ENCODE results near the gene L2HGDH. TPM values are rescaled to one million over a fixed set of nuclear protein-coding genes. Genes with fewer than 3 reads are reported as not detected.
"Not testable (repeated sequence)": the region's sequence is repeated elsewhere in the genome, so short reads cannot be mapped to it uniquely, and the experiment has no call there.

Gene L2HGDH
- total RNA-seq, 1 donor from 2014 or later, result 14.2 TPM

- intact Hi-C loops (cut with micrococcal nuclease), result no loop called here
- Mint-ChIP-seq H3K4me1 (ENCODE audit: low read depth) (peaks cover 10% of the 10 kb centered on the region), H3K9me3 (no peaks in the 10 kb centered on the region), H3K4me3 (ENCODE audit: low read depth) (no peak overlapping the region), H3K36me3 (ENCODE audit: low read depth) (peaks cover 14% of the 10 kb centered on the region), H3K27me3 (ENCODE audit: low read depth) (no peaks in the 10 kb centered on the region), H3K27ac (no peak overlapping the region)
- DNase-seq (ENCODE audit: low spot score), result no peak
Observed at GRCh38 chr14:50335389-50335788, 23.4 kb upstream of the L2HGDH start.

- no peak overlapping the region for H3K4me3 Mint-ChIP-seq (ENCODE audit: low read depth)
- no peaks in the 10 kb centered on the region for H3K27me3 Mint-ChIP-seq (ENCODE audit: low read depth)
- no peaks in the 10 kb centered on the region for H3K9me3 Mint-ChIP-seq
- intact Hi-C loops (cut with micrococcal nuclease), result no loop called here
- no peak for DNase-seq (ENCODE audit: low spot score)
- H3K4me1 Mint-ChIP-seq (ENCODE audit: low read depth), result peaks cover 10% of the 10 kb centered on the region
- H3K27ac Mint-ChIP-seq, result no peak overlapping the region
- H3K36me3 Mint-ChIP-seq (ENCODE audit: low read depth), result peaks cover 18% of the 10 kb centered on the region
Observed at GRCh38 chr14:50334211-50334610, 22.2 kb upstream of the L2HGDH start.

DNA sequence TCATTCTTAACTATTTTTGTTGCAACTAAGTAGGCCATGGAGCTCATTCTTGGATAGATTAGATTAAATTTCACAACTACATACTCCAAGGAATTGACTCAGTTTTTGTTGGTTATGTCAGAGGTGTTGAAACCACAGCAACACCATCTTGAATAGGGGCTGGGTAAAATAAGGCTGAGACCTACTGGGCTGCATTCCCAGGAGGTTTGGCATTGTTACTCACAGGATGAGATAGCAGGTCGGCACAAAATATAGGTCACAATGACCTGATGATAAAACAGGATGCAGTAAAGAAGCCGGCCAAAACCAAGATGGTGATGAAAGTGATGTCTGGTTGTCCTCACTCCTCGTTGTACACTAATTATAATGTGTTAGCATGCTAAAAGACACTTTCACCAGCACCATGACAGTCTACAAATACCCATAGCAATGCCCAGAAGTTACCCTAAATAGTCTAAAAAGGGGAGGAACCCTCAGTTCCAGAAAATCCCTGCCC, 21.0 kb upstream of the L2HGDH start:
- no peak overlapping the region for H3K4me3 Mint-ChIP-seq (ENCODE audit: low read depth)
- DNase-seq (ENCODE audit: low spot score), result no peak
- no peaks in the 10 kb centered on the region for H3K27me3 Mint-ChIP-seq (ENCODE audit: low read depth)
- H3K27ac Mint-ChIP-seq, result no peak overlapping the region
- intact Hi-C loops (cut with micrococcal nuclease), result no loop called here
- no peaks in the 10 kb centered on the region for H3K9me3 Mint-ChIP-seq
- peaks cover 23% of the 10 kb centered on the region for H3K36me3 Mint-ChIP-seq (ENCODE audit: low read depth)
- peaks cover 10% of the 10 kb centered on the region for H3K4me1 Mint-ChIP-seq (ENCODE audit: low read depth)

- no peak overlapping the region for H3K4me3 Mint-ChIP-seq (ENCODE audit: low read depth)
- intact Hi-C loops (cut with micrococcal nuclease), result no loop called here
Observed at GRCh38 chr14:50331596-50331995, 19.6 kb upstream of the L2HGDH start.

GRCh38 chr14:50321009-50321660, 9.1 kb upstream of the L2HGDH start:
- Mint-ChIP-seq H3K4me1 (ENCODE audit: low read depth) (peaks cover 21% of the 10 kb centered on the region), H3K36me3 (ENCODE audit: low read depth) (peaks cover 28% of the 10 kb centered on the region), H3K9me3 (peaks cover 2% of the 10 kb centered on the region), H3K4me3 (ENCODE audit: low read depth) (no peak overlapping the region), H3K27ac (no peak overlapping the region), H3K27me3 (ENCODE audit: low read depth) (no peaks in the 10 kb centered on the region)
- peak; percentile 67 for DNase-seq (ENCODE audit: low spot score)
- intact Hi-C loops (cut with micrococcal nuclease), result loop anchor here (1.0 to 5.0 kb wide), 10 partner anchors 9 to 456 kb away; partner anchors contain the start of genes ARF6, CDKL1, DMAC2L and L2HGDH

More at GRCh38 chr14:50331596-50331995, 19.6 kb upstream of the L2HGDH start:
- Mint-ChIP-seq H3K9me3 (no peaks in the 10 kb centered on the region), H3K4me1 (ENCODE audit: low read depth) (peaks cover 10% of the 10 kb centered on the region), H3K36me3 (ENCODE audit: low read depth) (peaks cover 27% of the 10 kb centered on the region), H3K27me3 (ENCODE audit: low read depth) (no peaks in the 10 kb centered on the region), H3K27ac (no peak overlapping the region)
- no peak for DNase-seq (ENCODE audit: low spot score)

GRCh38 chr14:50320283-50320682, 8.3 kb upstream of the L2HGDH start:
- Mint-ChIP-seq H3K4me3 (ENCODE audit: low read depth) (no peak overlapping the region), H3K36me3 (ENCODE audit: low read depth) (peaks cover 29% of the 10 kb centered on the region), H3K27ac (no peak overlapping the region), H3K27me3 (ENCODE audit: low read depth) (no peaks in the 10 kb centered on the region), H3K4me1 (ENCODE audit: low read depth) (peaks cover 22% of the 10 kb centered on the region), H3K9me3 (peaks cover 4% of the 10 kb centered on the region)
- intact Hi-C loops (cut with micrococcal nuclease), result loop anchor here (2.0 to 5.0 kb wide), 4 partner anchors 77 to 457 kb away; partner anchors contain the start of genes ARF6 and CDKL1
- no peak for DNase-seq (ENCODE audit: low spot score)

- intact Hi-C loops (cut with micrococcal nuclease), result loop anchor here (2.0 to 10.0 kb wide), 5 partner anchors 77 to 458 kb away; partner anchors contain the start of genes ARF6, CDKL1 and VCPKMT
- peaks cover 22% of the 10 kb centered on the region for H3K4me1 Mint-ChIP-seq (ENCODE audit: low read depth)
- no peaks in the 10 kb centered on the region for H3K27me3 Mint-ChIP-seq (ENCODE audit: low read depth)
- H3K36me3 Mint-ChIP-seq (ENCODE audit: low read depth), result peaks cover 26% of the 10 kb centered on the region
- no peak overlapping the region for H3K4me3 Mint-ChIP-seq (ENCODE audit: low read depth)
- peaks cover 4% of the 10 kb centered on the region for H3K9me3 Mint-ChIP-seq
- H3K27ac Mint-ChIP-seq, result no peak overlapping the region
- DNase-seq (ENCODE audit: low spot score), result no peak
Observed at GRCh38 chr14:50319721-50320120, 7.7 kb upstream of the L2HGDH start.

DNA sequence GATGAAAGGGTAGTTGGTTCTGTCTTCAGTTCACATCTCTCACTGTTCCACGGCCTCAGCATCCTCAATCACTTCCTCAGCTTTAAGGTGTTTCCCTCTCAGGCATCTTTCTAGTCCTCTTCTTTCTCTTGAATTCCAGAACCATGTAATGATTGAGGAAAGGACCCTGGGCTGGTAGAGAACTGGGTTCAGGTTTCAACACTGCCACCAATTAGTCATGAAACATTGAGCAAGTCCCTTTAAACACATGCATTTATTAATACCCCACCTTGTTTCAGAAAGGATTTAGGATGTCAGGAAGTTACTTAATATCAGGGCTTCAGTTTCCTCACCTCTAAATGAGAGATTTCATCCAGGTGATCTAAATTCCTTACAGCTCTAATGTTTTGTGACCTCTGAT, 7.3 kb upstream of the L2HGDH start:
- Mint-ChIP-seq H3K4me1 (ENCODE audit: low read depth) (peaks cover 23% of the 10 kb centered on the region), H3K4me3 (ENCODE audit: low read depth) (no peak overlapping the region), H3K27me3 (ENCODE audit: low read depth) (no peaks in the 10 kb centered on the region), H3K27ac (no peak overlapping the region), H3K9me3 (peaks cover 5% of the 10 kb centered on the region), H3K36me3 (ENCODE audit: low read depth) (peaks cover 29% of the 10 kb centered on the region)
- intact Hi-C loops (cut with micrococcal nuclease), result loop anchor here (10.0 kb wide), 1 partner anchor 204 kb away; the partner anchor contains the start of gene VCPKMT
- no peak for DNase-seq (ENCODE audit: low spot score)

DNA sequence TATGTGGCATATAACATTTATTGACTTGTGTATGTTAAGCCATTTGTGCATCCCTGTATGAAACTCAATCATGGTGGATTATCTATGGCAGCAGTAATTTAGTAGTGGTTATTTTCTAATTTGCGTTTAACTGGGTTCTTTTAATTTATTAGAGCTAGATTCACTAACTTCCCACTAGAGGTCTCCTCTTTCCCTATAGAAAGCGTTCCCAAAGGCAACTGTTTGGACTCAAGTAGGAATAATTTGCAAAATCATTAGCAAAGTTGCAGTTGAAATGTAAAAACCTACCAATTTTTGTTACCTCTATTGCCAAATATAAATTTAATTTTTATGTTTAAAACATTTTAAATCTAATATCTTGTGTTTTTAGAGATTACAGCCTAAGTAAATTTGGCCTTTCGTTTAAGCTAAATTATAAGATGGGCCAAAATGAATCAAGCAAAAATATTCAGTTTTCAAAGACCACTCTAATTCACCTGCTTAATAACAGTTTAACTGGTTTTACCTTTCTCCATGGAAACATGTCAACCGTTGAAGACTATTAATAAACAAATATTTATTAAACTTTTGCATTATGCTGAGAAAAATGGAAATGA, 6.1 kb upstream of the L2HGDH start:
- no peak for DNase-seq (ENCODE audit: low spot score)
- Mint-ChIP-seq H3K4me1 (ENCODE audit: low read depth) (peaks cover 33% of the 10 kb centered on the region), H3K9me3 (peaks cover 14% of the 10 kb centered on the region), H3K4me3 (ENCODE audit: low read depth) (no peak overlapping the region), H3K36me3 (ENCODE audit: low read depth) (peaks cover 33% of the 10 kb centered on the region), H3K27ac (no peak overlapping the region), H3K27me3 (ENCODE audit: low read depth) (no peaks in the 10 kb centered on the region)
- intact Hi-C loops (cut with micrococcal nuclease), result loop anchor here (10.0 kb wide), 1 partner anchor 203 kb away; the partner anchor contains the start of gene VCPKMT

GRCh38 chr14:50314098-50314497, 2.1 kb upstream of the L2HGDH start:
- H3K27me3 Mint-ChIP-seq (ENCODE audit: low read depth); DNase-seq (ENCODE audit: low spot score); H3K4me3 Mint-ChIP-seq (ENCODE audit: low read depth); H3K27ac Mint-ChIP-seq: not testable (repeated sequence)
- Mint-ChIP-seq H3K36me3 (ENCODE audit: low read depth) (peaks cover 30% of the 10 kb centered on the region), H3K9me3 (peaks cover 14% of the 10 kb centered on the region), H3K4me1 (ENCODE audit: low read depth) (peaks cover 42% of the 10 kb centered on the region)
- intact Hi-C loops (cut with micrococcal nuclease), result loop anchor here (5.0 to 10.0 kb wide), 4 partner anchors 199 to 682 kb away; partner anchors contain the start of genes KLHDC1 and VCPKMT

- peaks cover 14% of the 10 kb centered on the region for H3K9me3 Mint-ChIP-seq
- H3K36me3 Mint-ChIP-seq (ENCODE audit: low read depth), result peaks cover 33% of the 10 kb centered on the region
- peak overlapping the region; percentile 91 for H3K4me3 Mint-ChIP-seq (ENCODE audit: low read depth)
- peaks cover 47% of the 10 kb centered on the region for H3K4me1 Mint-ChIP-seq (ENCODE audit: low read depth)
- H3K27me3 Mint-ChIP-seq (ENCODE audit: low read depth), result no peaks in the 10 kb centered on the region
- intact Hi-C loops (cut with micrococcal nuclease), result loop anchor here (1.0 to 10.0 kb wide), 6 partner anchors 9 to 680 kb away; partner anchors contain the start of genes KLHDC1 and VCPKMT
- no peak for DNase-seq (ENCODE audit: low spot score)
- peak overlapping the region; percentile 98 for H3K27ac Mint-ChIP-seq
Observed at GRCh38 chr14:50312734-50313054, 665 bp upstream of the L2HGDH start.

DNA sequence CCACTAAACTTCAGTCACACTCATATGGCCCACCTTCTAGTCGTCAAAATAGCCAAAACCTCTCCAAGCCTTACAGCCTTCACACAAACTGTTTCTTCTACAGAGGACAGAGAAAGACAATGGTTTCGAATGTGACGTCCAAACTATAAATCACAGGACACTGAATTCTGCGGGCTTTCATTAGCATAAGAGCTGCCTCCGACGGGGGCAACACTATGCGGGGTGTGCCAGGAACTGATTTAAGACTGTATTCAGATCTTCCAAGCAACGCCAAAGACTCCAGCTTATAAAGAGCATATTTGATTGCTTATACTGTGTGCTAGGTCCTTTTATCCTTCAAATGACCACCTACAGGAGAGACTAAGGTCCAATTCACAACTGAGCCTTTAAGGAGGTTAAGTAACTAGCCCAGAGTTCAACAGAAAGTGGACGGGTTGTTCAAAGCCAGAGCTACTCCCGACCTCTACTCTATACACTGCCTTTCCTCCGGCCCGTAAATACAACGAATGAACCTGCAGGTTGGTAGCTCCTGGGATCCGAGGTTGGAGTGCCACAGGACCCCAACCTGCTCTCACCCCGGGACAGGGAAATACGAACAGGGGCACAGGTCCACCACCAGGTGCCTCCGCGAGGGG, 575 bp downstream of the L2HGDH start:
- Mint-ChIP-seq H3K9me3 (peaks cover 14% of the 10 kb centered on the region), H3K27me3 (ENCODE audit: low read depth) (no peaks in the 10 kb centered on the region), H3K27ac (peak overlapping the region; percentile 98), H3K4me1 (ENCODE audit: low read depth) (peaks cover 40% of the 10 kb centered on the region), H3K36me3 (ENCODE audit: low read depth) (peaks cover 31% of the 10 kb centered on the region), H3K4me3 (ENCODE audit: low read depth) (peak overlapping the region; percentile 91)
- intact Hi-C loops (cut with micrococcal nuclease), result loop anchor here (5.0 to 10.0 kb wide), 4 partner anchors 197 to 679 kb away; partner anchors contain the start of genes KLHDC1 and VCPKMT
- no peak for DNase-seq (ENCODE audit: low spot score)
